GM19467 (cell line): Measurements from ENCODE around the gene CEP112.

Experiments
- ATAC-seq: cut with Tn5 transposase; IDR thresholded peaks from one replicate; pipeline ENCODE4 v1.9.1; 2021; ENCODE audit warnings: mild to moderate bottlenecking, moderate library complexity; ENCODE audit not compliant: unreplicated experiment

CEP112 gene

DNA sequence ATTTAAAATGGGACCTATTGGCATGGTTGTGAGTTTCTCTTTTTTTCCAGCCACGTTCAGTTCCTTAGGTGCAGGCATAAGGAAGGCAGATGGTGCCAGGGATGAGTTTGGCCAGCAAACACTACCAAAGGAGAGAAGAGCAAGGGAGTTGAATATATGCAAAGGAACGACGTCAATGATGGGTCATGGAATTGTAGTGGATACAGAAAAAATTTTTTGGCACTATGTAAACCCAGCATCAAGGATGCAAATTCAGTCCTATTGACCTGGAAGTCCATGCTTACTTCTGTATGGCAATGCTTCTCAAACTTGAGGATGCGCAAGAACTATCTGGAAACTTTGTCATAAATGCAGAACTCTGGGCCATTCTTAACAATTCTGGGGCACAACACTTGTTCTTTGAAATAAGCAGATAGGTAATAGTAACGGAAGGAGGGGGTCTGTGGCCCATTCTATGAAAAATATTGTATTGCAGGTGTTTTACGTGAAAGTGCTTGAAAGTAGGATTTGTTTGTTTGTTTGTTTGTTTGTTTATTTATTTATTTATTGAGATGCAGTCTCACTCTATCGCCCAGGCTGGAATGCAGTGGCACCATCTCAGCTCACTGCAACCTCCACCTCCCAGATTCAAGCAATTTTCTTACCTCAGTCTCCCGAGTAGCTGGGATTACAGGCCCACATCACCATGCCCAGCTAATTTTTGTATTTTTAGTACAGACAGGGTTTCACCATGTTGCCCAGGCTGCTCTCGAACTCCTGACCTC lies 19.3 kb upstream of the CEP112 start:
- ATAC-seq = no peak

DNA sequence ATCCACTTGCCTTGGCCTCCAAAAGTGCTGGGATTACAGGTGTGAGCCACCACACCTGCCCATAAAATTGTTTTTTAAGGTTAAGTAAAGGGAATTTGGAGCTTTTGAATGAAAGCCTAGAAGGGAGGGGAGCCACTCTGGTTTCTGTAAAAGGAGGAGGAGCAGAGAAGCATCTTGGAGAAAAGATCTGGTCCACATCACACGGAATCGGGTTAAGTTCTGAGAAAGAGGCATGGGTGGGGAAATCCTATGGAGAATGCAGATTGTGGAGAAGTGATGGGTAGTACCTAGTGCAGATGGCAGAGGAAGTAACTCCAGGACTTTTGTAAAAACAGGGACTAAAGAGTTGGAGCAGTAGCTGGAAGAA lies 18.3 kb upstream of the CEP112 start:
- ATAC-seq = no peak

DNA sequence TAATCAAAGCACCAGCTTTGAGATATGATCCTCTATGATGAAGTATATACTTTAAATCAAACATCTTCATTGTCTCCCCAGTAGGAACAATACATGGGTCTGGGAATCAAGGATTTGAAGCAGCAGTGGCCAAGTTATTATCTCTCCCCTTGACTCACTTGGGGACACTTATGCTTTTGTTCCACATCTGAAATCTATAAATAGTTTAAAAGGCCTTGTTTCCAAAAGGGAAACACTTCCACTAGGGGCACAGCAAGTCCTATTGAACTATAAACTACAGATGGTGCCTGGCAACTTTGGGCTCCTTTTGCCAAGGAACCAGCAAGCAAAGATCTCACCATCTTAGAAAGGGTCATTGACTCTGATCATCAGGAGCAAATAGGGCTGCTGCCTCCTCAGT lies 16.0 kb upstream of the CEP112 start:
- ATAC-seq = no peak

GRCh38 chr17:66203274-66204015 lies 11.5 kb upstream of the CEP112 start:
- ATAC-seq = no peak

DNA sequence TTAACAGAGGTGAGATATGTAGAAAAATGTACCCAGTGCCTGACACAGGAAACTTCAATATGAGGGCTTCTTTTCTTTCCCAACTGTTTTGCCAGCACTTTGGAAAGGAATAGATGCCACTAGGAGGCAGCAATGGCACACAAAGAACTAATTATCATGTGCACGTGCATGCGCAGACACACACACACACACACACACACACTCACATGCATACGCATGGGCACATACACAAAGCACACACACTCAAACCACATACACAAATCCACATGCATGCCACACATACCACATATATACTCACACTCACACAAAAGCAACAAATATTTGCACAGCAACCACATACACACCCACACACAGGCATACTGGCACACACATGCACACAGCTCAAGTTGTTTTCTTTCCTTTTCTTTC lies 8.8 kb upstream of the CEP112 start:
- ATAC-seq = no peak

GRCh38 chr17:66198242-66198641 lies 6.3 kb upstream of the CEP112 start:
- ATAC-seq = no peak

DNA sequence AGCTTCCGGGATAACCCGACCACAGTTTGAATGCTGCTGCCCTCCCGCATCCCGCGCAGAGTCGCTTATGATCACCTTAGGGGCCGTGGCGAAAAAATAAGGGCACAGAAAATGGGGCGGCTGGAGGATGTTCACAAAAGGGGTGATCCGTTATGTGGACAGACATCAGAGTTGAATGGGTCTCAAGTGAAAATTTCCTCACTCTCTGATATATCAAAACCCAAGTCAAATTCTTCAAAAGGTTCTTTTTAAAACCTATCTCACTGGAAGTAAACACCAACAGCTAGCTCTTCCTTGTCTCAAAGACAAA lies 400 bp upstream of the CEP112 start:
- no peak for ATAC-seq

GRCh38 chr17:66190738-66191592 lies 968 bp downstream of the CEP112 start:
- no peak for ATAC-seq

- no peak for ATAC-seq
These were observed 4.2 kb downstream of the CEP112 start for GRCh38 chr17:66187718-66188117.

DNA sequence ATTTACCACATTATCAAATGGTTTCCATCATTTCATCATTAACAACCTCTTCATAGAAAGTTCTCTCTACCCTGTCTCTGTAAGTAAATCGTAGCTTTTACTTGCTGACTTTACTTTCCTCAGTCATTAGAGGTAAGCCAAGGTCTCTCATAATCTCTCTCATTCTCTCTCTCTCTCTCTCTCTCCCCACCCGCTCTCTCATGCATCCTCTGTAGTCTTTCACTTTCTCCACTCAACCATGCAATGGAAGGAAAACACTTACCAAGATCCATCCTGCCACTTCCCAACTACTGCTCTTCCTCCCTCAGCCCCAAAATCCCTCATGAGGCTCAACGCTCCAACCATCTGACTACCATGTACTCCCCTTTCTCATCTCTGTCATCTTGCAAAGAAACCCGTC lies 6.1 kb downstream of the CEP112 start:
- ATAC-seq = no peak

DNA sequence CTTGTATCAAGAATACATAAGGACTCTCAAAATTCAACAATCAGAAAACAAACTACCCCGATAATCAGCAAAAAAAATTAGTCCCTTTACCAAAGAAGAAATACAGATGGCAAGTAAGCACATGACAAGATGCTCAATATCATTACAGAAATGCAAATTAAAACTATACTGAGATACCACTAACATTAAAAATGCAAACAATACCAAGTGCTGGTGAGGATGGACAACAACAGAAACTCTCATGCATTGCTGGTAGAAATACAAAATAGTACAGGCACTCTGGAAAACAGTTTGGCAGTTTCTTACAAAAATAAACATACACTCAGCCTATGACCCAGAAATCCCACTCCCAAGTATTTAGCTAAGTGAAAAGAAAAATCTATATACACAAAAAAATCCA lies 7.5 kb downstream of the CEP112 start:
- no peak for ATAC-seq

DNA sequence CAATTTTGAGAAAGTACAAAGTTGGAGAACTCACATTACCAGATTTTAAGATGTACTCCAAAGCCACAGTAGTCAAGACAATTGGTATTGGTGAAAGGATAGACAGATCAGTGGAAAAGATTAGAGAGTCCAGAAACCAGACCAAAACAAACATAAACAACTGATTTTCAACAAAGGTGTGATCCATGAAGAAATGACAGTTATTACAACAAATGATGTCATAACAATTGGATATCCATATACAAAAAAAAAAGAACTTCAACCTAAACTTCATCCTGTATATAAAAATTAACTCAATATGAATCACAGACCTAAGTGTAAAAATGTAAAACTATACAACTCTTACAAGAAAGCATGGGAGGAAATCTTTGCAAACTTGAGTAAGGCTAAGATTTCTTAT lies 8.4 kb downstream of the CEP112 start:
- no peak for ATAC-seq

GRCh38 chr17:66178642-66179041 lies 13.3 kb downstream of the CEP112 start:
- ATAC-seq = no peak

DNA sequence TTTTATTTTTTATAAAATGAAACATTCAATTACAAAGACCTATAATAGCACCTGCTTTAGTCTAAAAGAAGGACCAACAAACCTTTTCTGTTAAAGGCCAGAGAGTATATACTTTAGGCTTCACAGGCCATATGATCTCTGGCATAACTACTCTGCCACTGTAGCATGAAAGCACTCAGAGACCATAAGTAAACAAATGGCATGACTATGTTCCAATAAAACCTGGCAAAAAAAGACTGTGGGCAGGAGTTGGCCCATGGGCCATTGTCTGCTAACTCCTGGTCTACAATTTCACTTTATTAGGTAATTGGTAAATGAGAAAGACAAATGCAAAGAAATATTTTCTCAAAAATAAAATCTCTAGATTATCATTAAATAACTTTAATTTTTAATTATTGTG lies 14.9 kb downstream of the CEP112 start:
- ATAC-seq = no peak

DNA sequence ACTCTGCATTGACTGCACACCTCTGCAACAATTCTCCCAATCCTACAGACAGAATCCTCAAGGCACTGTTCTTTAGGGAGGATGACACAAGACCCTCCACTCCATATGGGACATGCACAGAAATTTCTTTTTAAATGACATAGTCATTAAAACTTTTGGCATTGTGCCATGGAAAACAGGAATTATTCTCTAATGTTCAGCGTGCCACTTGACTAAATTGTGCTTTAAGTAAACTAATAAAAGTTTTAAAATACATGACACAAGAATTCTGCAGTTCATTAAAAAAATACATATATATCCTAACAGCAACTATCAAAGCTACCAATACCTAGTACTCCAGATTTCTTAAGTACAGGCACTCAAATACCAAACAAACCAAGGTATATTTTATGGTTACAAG lies 16.0 kb downstream of the CEP112 start:
- ATAC-seq = no peak

DNA sequence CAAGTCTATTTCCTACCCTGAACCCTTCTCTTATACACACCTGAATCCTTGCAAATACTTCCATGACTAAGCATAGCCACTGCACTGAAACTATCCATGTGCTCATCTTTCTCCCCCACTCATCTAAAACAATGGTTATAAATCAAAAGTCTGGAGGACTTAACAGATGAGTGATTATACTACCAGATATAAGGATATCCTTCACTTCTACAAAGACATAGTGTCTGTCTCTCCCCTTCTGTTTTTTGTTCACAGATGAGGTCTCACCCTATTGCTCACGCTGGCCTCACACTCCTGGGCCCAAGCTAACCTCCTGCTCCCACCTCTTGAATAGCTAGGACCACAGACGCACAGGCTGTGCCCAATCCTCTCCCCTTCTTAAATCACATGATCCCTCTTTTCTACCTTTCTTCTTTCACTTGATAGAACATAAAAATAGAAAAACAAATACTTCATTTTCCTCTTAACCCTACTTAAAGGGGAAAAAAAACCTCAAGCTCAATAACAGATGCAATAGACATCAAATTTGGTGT lies 19.2 kb downstream of the CEP112 start:
- no peak for ATAC-seq

GRCh38 chr17:66172144-66172543 lies 19.8 kb downstream of the CEP112 start:
- ATAC-seq = no peak

GRCh38 chr17:66171692-66172091 lies 20.2 kb downstream of the CEP112 start:
- ATAC-seq = no peak

- no peak for ATAC-seq
These were observed 20.8 kb downstream of the CEP112 start for GRCh38 chr17:66171172-66171571.

DNA sequence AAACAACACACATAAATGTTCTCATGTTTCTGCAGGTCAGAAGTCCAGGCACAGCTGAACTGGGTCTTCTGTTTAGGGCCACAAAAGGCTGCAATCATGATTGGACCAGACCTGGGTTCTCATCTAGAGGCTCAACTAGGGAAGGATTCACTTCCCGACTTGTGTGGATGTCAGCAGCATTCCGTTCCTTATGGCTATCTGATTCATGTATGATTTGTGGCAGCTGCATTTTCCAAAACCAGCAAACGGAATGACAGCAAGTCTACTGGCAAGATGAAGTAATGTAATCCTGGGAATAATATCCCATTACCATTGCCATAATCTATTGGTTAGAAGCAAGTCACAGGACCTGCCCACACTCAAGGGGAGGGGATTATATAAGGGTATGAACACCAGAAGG lies 22.1 kb downstream of the CEP112 start:
- ATAC-seq = no peak

GRCh38 chr17:66167189-66167815 lies 24.6 kb downstream of the CEP112 start:
- ATAC-seq = no peak
